ENCODE data around the gene C2CD3. TPM values are rescaled to one million over a fixed set of nuclear protein-coding genes. Genes with fewer than 3 reads are reported as not detected.

C2CD3 gene
- total RNA-seq, 2 experiments from 2014 or later = 23.9 to 28.0 TPM

DNA sequence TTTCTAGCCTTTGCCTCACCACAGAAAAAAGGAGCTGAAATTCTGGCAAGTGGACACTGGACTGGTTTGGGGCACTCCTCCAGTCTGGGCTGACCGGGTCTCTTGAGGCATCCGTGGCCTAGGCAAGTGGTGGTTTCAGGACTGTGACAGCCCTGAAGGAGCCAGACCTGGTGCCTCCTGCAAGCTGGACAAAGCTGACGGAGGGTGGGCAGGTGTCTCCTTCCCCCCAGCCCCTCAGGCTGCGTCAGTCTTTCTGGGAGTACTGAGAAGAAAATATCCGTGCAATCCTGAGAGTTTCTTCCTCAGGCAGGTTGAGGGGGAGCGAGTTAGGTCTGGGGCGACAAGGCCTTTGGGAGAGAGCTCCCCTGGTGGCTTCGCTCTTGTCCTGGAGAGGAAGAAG lies 157.7 kb downstream of the C2CD3 start:
- Mint-ChIP-seq H3K36me3 (ENCODE audit: low read depth) (peaks cover 31% of the 10 kb centered on the region), H3K27ac (no peak overlapping the region), H3K4me3 (no peak overlapping the region), H3K27me3 (no peaks in the 10 kb centered on the region), H3K4me1 (peaks cover 82% of the 10 kb centered on the region), H3K9me3 (ENCODE audit: low read depth) (no peaks in the 10 kb centered on the region)
- intact Hi-C loops (cut with DNase I, micrococcal nuclease) = no loop called here
- ChIA-PET CTCF (interaction anchor here (0.5 to 3.4 kb wide), 8 partner anchors 18 to 221 kb away, joined by 3 to 14 read pairs (median 3); no protein-coding TSS in a partner anchor), POLR2A (interaction anchor here (5.2 kb wide), 1 partner anchor 32 kb away, joined by 35 read pairs; the partner anchor contains the start of gene UCP2)
- DNase-seq (no peak), ATAC-seq (no peak)

GRCh38 chr11:74012074-74012809 lies 158.6 kb downstream of the C2CD3 start:
- no peak overlapping the region for H3K4me3 Mint-ChIP-seq
- ChIA-PET POLR2A (interaction anchor here (0.9 to 5.2 kb wide), 7 partner anchors 8 to 46 kb away, joined by 3 to 35 read pairs (median 6); partner anchors contain the start of gene UCP2), CTCF (interaction anchor here (0.7 to 3.4 kb wide), 5 partner anchors 9 to 48 kb away, joined by 3 to 14 read pairs (median 4); no protein-coding TSS in a partner anchor)
- DNase-seq (no peak), ATAC-seq (peak; percentile 72)
- H3K27me3 Mint-ChIP-seq = no peaks in the 10 kb centered on the region
- H3K4me1 Mint-ChIP-seq = peaks cover 84% of the 10 kb centered on the region
- peaks cover 26% of the 10 kb centered on the region for H3K36me3 Mint-ChIP-seq (ENCODE audit: low read depth)
- H3K27ac Mint-ChIP-seq = peak overlapping the region; percentile 83
- intact Hi-C loops (cut with DNase I, micrococcal nuclease) = no loop called here
- H3K9me3 Mint-ChIP-seq (ENCODE audit: low read depth) = no peaks in the 10 kb centered on the region

DNA sequence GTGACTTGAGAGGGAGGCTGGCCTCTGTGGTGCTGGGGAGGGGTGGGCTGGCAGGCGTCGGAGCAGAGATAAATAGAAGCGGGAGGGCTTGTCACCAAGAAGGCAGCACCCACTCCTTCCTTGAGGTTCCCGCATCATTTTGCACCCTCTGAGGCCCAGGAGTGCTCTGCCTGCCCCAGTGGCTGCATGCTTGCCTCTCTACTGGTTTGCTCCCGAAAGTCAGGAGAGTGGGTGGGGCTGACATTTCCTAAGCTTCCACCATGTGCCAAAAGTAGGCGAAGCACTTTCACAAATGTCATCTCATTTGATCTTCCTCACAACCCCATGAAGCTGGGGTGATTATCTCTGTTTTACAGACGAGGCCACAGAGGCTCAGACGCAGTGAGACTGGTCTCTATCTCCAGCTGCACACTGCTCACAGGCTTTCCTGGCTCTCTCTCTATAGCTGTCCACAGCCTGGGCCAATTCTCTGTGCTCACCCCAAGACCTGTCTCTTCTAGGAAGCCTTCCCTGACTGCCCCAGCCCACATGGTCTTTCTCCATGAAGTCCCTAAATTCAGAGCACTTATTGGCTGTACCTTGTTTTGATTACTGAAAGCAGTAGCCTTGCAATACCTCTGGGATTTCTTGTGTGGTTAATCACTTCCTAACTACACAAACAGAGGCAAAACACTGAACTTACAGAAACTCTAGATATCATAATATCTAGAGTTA lies 159.3 kb downstream of the C2CD3 start:
- DNase-seq (peak; percentile 73), ATAC-seq (peak; percentile 78)
- no peaks in the 10 kb centered on the region for H3K9me3 Mint-ChIP-seq (ENCODE audit: low read depth)
- H3K36me3 Mint-ChIP-seq (ENCODE audit: low read depth) = peaks cover 19% of the 10 kb centered on the region
- no peak overlapping the region for H3K4me3 Mint-ChIP-seq
- ChIA-PET POLR2A (interaction anchor here (0.9 to 5.2 kb wide), 7 partner anchors 9 to 45 kb away, joined by 3 to 35 read pairs (median 6); partner anchors contain the start of gene UCP2), CTCF (interaction anchor here (0.7 to 1.1 kb wide), 3 partner anchors 9 to 27 kb away, joined by 3 to 5 read pairs (median 4); no protein-coding TSS in a partner anchor)
- no peaks in the 10 kb centered on the region for H3K27me3 Mint-ChIP-seq
- peak overlapping the region; percentile 83 for H3K27ac Mint-ChIP-seq
- peaks cover 83% of the 10 kb centered on the region for H3K4me1 Mint-ChIP-seq
- intact Hi-C loops (cut with DNase I, micrococcal nuclease) = loop anchor here (1.0 to 2.0 kb wide), 4 partner anchors 9 to 28 kb away; no protein-coding TSS in a partner anchor

GRCh38 chr11:74010306-74011300 lies 160.2 kb downstream of the C2CD3 start:
- ATAC-seq = no peak
- no peak for DNase-seq
- H3K36me3 Mint-ChIP-seq (ENCODE audit: low read depth) = peaks cover 11% of the 10 kb centered on the region
- H3K27me3 Mint-ChIP-seq = no peaks in the 10 kb centered on the region
- no peaks in the 10 kb centered on the region for H3K9me3 Mint-ChIP-seq (ENCODE audit: low read depth)
- ChIA-PET POLR2A (interaction anchor here (0.5 to 5.2 kb wide), 6 partner anchors 10 to 482 kb away, joined by 3 to 35 read pairs (median 6); partner anchors contain the start of gene UCP2), CTCF (interaction anchor here (0.7 to 1.0 kb wide), 3 partner anchors 17 to 47 kb away, joined by 3 to 6 read pairs (median 3); no protein-coding TSS in a partner anchor)
- peaks cover 82% of the 10 kb centered on the region for H3K4me1 Mint-ChIP-seq
- intact Hi-C loops (cut with DNase I, micrococcal nuclease) = loop anchor here (1.0 to 2.0 kb wide), 4 partner anchors 10 to 27 kb away; no protein-coding TSS in a partner anchor
- no peak overlapping the region for H3K4me3 Mint-ChIP-seq
- peak overlapping the region; percentile 83 for H3K27ac Mint-ChIP-seq

DNA sequence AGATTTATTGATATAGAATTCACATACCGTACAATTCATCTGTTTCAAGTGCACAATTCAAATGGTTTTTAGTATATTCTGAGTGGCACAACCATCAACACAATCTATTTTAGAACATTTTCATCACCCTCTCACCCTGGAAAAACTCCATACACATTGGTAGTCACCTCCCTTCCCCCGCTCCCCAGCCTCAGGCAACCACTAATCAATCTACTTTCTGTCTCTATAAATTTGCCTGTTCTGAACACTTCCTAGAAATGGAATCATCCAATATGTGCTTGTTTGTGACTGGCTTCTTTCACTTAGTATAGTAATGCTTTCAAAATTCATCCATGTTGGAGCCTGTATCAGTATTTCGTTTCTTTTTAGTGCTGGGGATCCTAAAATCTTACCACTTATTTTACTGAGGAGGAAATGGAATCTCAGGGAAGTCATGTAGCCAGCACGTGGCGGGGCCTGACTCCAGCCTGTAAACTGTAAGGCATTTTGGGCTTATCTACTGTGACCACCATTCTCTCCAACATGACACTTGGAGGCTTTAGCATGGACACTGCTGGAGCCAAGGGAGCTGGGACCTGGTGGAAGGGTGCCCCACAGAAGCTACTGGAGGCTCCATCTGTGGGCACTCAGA lies 161.0 kb downstream of the C2CD3 start:
- ChIA-PET CTCF (interaction anchor here (0.7 to 1.0 kb wide), 3 partner anchors 17 to 46 kb away, joined by 3 to 6 read pairs (median 3); no protein-coding TSS in a partner anchor), POLR2A (interaction anchor here (0.5 to 5.2 kb wide), 4 partner anchors 15 to 483 kb away, joined by 4 to 35 read pairs (median 16); partner anchors contain the start of gene UCP2)
- H3K27ac Mint-ChIP-seq = peak overlapping the region; percentile 83
- no peak overlapping the region for H3K4me3 Mint-ChIP-seq
- H3K4me1 Mint-ChIP-seq = peaks cover 82% of the 10 kb centered on the region
- H3K9me3 Mint-ChIP-seq (ENCODE audit: low read depth) = no peaks in the 10 kb centered on the region
- peaks cover 12% of the 10 kb centered on the region for H3K36me3 Mint-ChIP-seq (ENCODE audit: low read depth)
- peak; percentile 61 for DNase-seq
- no peaks in the 10 kb centered on the region for H3K27me3 Mint-ChIP-seq
- no peak for ATAC-seq
- intact Hi-C loops (cut with DNase I, micrococcal nuclease) = loop anchor here in 1 of 2 experiments (2.0 kb wide), 1 partner anchor 15 kb away; no protein-coding TSS in a partner anchor

GRCh38 chr11:74009230-74009547 lies 161.6 kb downstream of the C2CD3 start:
- intact Hi-C loops (cut with DNase I, micrococcal nuclease) = no loop called here
- H3K9me3 Mint-ChIP-seq (ENCODE audit: low read depth) = no peaks in the 10 kb centered on the region

GRCh38 chr11:74008373-74009229 lies 162.2 kb downstream of the C2CD3 start, which contains the start of gene UCP3:
TSS of gene UCP3 (minus strand) at chr11:74009085. CDS start at chr11:74007042, 2,043 bp downstream.
- no peaks in the 10 kb centered on the region for H3K27me3 Mint-ChIP-seq
- intact Hi-C loops (cut with DNase I, micrococcal nuclease) = no loop called here
- no peak within 1 kb of the TSS for H3K4me3 Mint-ChIP-seq
- no peaks in the 10 kb centered on the region for H3K9me3 Mint-ChIP-seq (ENCODE audit: low read depth)
- DNase-seq (no peak), ATAC-seq (no peak)
- H3K36me3 Mint-ChIP-seq (ENCODE audit: low read depth) = peaks cover 16% of the 10 kb centered on the region
- ChIA-PET POLR2A (interaction anchor here (0.8 to 1.9 kb wide), 3 partner anchors 13 to 27 kb away, joined by 3 to 8 read pairs (median 4); partner anchors contain the start of gene UCP2), CTCF (interaction anchor here (0.6 to 1.6 kb wide), 4 partner anchors 12 to 1186 kb away, joined by 3 to 8 read pairs (median 4); no protein-coding TSS in a partner anchor)
- H3K27ac Mint-ChIP-seq = peak within 1 kb of the TSS; percentile 83
- peaks cover 80% of the 10 kb centered on the region for H3K4me1 Mint-ChIP-seq

More at GRCh38 chr11:74009230-74009547, 161.6 kb downstream of the C2CD3 start:
- H3K36me3 Mint-ChIP-seq (ENCODE audit: low read depth) = peaks cover 12% of the 10 kb centered on the region
- DNase-seq (no peak), ATAC-seq (no peak)
- H3K27me3 Mint-ChIP-seq = no peaks in the 10 kb centered on the region
- H3K4me3 Mint-ChIP-seq = no peak overlapping the region
- POLR2A ChIA-PET = interaction anchor here (1.0 to 1.9 kb wide), 2 partner anchors 14 to 27 kb away, joined by 4 to 8 read pairs; no protein-coding TSS in a partner anchor
- peaks cover 82% of the 10 kb centered on the region for H3K4me1 Mint-ChIP-seq
- H3K27ac Mint-ChIP-seq = peak overlapping the region; percentile 47
- CTCF ChIA-PET = interaction anchor here (0.9 to 1.6 kb wide), 2 partner anchors 13 to 25 kb away, joined by 3 to 8 read pairs; no protein-coding TSS in a partner anchor

GRCh38 chr11:74007691-74008372 lies 163.0 kb downstream of the C2CD3 start:
- Mint-ChIP-seq H3K27me3 (no peaks in the 10 kb centered on the region), H3K27ac (peak overlapping the region; percentile 23), H3K9me3 (ENCODE audit: low read depth) (no peaks in the 10 kb centered on the region), H3K4me3 (no peak overlapping the region), H3K4me1 (peaks cover 77% of the 10 kb centered on the region), H3K36me3 (ENCODE audit: low read depth) (peaks cover 20% of the 10 kb centered on the region)
- ChIA-PET POLR2A (interaction anchor here (0.8 to 1.9 kb wide), 2 partner anchors 12 to 25 kb away, joined by 3 to 8 read pairs; partner anchors contain the start of gene UCP2), CTCF (interaction anchor here (0.6 to 1.6 kb wide), 5 partner anchors 11 to 1187 kb away, joined by 3 to 8 read pairs (median 3); no protein-coding TSS in a partner anchor)
- no peak for ATAC-seq
- no peak for DNase-seq
- intact Hi-C loops (cut with DNase I, micrococcal nuclease) = no loop called here

All from activated CD4-positive, alpha-beta T cell treated with anti-CD3 and anti-CD28 coated beads for 36 hours (primary cell).